GM10266 (cell line): ENCODE data around the gene RGL1.

Source experiments
- DNase-seq: peaks from one replicate; pipeline ENCODE4 v3.0.0; 2012; ENCODE audit errors: extremely low spot score
- TF ChIP-seq, protein P1 (sequence below): IDR thresholded peaks from 2 replicates; pipeline ENCODE4 v1.5.1; 2012; ENCODE audit warnings: mild to moderate bottlenecking, low read depth; ENCODE audit not compliant: control insufficient read depth, insufficient read depth; ENCODE audit errors: missing control alignments

The RGL1 gene

GRCh38 chr1:183886853-183887252 lies 81.9 kb downstream of the RGL1 start:
- TF ChIP-seq, protein P1, sequence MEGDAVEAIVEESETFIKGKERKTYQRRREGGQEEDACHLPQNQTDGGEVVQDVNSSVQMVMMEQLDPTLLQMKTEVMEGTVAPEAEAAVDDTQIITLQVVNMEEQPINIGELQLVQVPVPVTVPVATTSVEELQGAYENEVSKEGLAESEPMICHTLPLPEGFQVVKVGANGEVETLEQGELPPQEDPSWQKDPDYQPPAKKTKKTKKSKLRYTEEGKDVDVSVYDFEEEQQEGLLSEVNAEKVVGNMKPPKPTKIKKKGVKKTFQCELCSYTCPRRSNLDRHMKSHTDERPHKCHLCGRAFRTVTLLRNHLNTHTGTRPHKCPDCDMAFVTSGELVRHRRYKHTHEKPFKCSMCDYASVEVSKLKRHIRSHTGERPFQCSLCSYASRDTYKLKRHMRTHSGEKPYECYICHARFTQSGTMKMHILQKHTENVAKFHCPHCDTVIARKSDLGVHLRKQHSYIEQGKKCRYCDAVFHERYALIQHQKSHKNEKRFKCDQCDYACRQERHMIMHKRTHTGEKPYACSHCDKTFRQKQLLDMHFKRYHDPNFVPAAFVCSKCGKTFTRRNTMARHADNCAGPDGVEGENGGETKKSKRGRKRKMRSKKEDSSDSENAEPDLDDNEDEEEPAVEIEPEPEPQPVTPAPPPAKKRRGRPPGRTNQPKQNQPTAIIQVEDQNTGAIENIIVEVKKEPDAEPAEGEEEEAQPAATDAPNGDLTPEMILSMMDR: no peak
- DNase-seq: no peak

GRCh38 chr1:183887826-183888819 lies 83.2 kb downstream of the RGL1 start:
- no peak for DNase-seq
- TF ChIP-seq, protein P1: no peak

DNA sequence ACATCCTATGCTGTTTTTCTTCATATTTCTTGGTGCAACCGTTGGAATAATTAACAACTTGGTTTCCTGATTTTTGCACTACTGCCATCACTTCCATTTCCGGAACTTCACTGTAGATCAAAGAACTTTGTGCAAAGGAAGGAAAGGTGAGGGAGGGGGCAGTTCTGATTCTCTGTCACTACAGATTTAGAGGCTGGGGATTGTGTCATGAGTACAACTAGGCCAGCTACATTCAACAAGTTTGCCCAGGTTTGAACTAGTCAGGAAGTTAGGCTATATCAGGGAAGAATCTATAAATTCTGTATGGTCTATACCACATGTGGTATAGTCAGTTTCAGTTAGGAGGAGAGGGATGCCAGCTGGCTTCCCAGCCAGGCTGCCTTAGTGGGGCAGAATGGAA lies 84.2 kb downstream of the RGL1 start:
- no peak for DNase-seq
- TF ChIP-seq, protein P1: no peak

- TF ChIP-seq, protein P1: no peak
- no peak for DNase-seq
These were observed 86.4 kb downstream of the RGL1 start for GRCh38 chr1:183891158-183891856.

- TF ChIP-seq, protein P1: no peak
- DNase-seq: no peak
These were observed 87.5 kb downstream of the RGL1 start for GRCh38 chr1:183892351-183892793.

DNA sequence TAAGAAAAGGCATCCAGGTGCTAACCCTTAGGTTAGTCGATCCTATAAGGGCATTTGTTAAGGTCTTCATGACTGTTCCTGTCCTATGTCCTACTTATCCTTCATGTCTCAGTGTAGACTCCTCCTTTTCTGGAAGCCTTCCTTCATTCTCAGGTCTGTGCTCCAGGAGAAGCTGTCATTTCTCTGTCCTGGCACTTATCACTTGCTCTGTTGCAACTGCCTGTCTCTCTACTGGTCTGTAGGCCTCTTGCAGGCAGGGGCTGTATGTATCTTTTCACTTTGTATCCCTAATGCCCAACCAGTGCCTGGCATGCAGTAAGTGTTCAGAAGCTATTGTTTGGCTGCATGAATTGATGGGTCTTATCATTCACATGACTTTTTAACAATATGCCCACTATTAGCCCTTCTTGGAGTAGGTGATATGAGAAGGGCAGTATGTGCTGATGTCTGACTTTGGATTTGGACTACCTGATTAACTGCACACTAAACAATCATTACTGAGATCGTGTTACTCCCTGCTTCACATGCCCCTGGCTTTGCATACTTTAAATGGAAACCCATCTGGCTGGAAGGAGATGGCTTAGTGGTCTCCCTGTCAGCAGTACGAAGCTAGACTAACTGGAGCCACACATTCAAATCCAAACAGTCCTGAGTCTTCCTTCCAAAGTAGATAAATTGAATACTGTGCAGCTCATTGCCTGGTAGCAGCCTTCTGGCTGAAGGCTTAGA lies 88.8 kb downstream of the RGL1 start:
- TF ChIP-seq, protein P1: no peak
- no peak for DNase-seq
